Retina (tissue), 1 donor: ENCODE measurements around the gene MEF2B.
"Not testable (repeated sequence)": the region's sequence is repeated elsewhere in the genome, so short reads cannot be mapped to it uniquely, and the experiment has no call there.

Source experiments
- DNase-seq: peaks from one replicate; pipeline ENCODE4 v3.0.0-alpha.2; 2016

The MEF2B gene

GRCh38 chr19:19121371-19121770 lies 48.7 kb downstream of the MEF2B start:
- DNase-seq: no peak

GRCh38 chr19:19120308-19121231 lies 49.5 kb downstream of the MEF2B start:
- DNase-seq: peak; percentile 62

- no peak for DNase-seq
Observed at GRCh38 chr19:19119325-19120237, 50.5 kb downstream of the MEF2B start.

- no peak for DNase-seq
Observed at GRCh38 chr19:19115954-19116353, 54.1 kb downstream of the MEF2B start.

DNA sequence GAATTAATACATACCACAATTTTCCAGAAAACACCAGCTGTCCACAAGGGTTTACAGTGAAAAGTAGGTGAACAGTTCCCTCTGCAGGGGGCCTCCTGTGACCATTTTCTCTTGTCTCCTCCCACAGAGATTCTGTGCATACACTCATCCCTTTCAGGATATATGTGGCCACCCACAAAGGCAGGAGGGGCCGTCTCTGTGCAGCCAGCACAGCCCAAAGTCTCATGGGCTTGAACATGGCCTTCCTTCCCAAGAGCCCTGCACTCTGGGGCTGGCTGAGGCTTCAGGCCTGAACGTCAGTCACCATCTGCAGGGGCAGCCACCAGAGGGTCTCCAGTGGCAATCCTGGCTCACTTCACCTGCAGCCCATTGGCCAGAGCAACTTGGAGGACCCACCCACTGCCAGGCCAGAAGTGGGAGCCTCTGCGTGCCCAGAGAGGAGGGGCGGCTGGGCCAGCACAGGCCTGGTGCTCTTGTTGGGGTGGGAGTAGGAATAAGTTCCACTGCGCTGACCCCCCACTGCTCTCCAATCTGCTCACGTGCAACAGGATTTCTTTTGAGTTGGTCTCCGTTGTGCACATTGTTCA lies 56.9 kb downstream of the MEF2B start:
- DNase-seq: peak; percentile 77

GRCh38 chr19:19111967-19112580 lies 58.0 kb downstream of the MEF2B start:
- no peak for DNase-seq

- DNase-seq: no peak
Observed at GRCh38 chr19:19111136-19111835, 58.8 kb downstream of the MEF2B start.

DNA sequence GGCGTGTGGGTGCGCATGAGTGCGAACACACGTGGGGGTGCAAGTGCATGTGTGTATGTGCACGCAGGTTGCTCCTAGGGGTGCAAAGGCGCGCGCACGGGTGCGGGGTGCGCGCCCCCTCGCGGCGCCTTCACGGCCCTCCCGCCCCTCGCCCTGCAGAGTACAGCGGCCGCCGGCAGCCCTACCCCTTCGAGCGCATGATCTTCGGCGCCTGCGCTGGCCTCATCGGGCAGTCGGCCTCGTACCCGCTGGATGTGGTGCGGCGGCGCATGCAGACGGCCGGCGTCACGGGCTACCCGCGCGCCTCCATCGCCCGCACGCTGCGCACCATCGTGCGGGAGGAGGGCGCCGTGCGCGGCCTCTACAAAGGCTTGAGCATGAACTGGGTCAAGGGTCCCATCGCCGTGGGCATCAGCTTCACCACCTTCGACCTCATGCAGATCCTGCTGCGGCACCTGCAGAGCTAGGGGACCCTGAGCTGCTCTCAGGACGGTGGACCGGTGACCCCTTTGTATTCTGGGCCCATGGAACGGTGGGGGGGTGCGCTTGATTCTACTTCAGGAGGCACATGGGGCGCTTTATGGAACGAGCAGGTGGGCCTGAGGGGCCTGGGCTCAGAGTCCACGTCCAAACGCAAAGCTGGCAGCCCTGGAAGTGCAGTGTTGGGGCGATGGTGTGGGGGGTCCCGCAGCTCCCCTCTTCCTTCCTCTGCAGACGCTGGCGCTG lies 59.5 kb downstream of the MEF2B start:
- DNase-seq: peak; percentile 84

DNA sequence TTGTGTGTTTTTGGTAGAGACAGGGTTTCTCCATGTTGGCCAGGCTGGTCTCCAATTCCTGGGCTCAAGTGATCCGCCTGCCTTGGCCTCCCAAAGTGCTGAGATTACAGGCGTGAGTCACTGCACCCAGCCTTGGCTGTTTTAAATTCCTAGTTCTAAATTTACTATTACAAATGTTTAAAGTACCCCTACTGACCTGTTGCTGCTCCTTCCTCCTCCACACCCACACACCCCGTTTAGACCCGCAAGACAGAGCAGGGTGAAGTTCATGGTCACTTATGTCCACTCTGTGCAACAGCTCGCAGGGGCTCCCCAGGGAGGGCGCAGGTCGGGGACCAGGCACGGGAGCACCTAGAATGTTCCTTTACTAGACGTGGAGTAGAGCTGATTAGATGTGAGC lies 60.5 kb downstream of the MEF2B start:
- DNase-seq: no peak

GRCh38 chr19:19107654-19108053 lies 62.4 kb downstream of the MEF2B start:
- DNase-seq: no peak

DNA sequence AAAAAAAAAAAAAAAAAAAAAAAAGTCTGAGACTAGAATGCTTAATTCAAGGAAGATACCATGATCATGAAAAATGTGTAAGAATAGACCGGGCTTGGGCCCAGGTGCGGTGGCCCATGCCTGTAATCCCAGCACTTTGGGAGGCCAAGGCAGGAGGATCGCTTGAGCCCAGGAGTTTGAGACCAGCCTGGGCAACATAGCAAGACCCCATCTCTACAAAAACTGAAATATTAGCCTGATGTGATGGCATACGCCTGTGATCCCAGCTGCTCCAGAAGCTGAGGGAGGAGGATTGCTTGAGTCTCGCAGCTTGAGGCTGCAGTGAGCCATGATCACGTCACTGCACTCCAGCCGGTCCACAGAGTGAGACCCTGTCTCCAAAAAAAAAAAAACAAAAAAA lies 63.1 kb downstream of the MEF2B start:
- not testable (repeated sequence) for DNase-seq

GRCh38 chr19:19106056-19106551 lies 64.0 kb downstream of the MEF2B start:
- no peak for DNase-seq

DNA sequence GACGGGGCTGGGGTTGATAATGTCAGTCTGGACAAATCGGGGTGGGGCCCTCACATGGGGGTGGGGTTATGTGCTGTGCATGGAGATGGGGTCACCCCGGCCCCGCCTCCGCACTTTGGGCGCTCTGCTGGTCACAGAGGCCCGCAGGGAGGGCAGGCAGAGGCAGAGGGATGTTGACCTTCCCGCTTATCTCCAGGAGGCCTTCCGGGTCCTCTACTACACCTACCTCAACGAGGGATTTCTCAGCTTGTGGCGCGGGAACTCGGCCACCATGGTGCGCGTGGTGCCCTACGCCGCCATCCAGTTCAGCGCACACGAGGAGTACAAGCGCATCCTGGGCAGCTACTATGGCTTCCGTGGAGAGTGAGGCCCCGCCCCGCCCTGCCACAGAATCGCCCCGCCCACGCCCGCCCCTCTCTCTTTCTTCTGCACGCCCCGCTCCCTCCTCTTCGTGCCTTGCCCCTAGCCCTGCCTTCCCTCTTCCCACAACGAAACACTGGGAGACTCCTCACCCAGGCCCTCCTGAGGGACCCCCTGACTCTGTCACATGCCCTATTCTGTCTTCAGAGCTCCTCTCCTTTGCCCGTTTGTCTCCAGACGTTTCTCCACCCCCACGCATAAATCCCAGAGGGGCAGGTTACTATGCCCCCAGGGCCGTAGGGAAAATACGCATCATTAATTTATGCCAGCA lies 64.6 kb downstream of the MEF2B start:
- peak; percentile 83 for DNase-seq

- DNase-seq: no peak
Observed at GRCh38 chr19:19103167-19103566, 66.9 kb downstream of the MEF2B start.

- not testable (repeated sequence) for DNase-seq
Observed at GRCh38 chr19:19102566-19102965, 67.5 kb downstream of the MEF2B start.

DNA sequence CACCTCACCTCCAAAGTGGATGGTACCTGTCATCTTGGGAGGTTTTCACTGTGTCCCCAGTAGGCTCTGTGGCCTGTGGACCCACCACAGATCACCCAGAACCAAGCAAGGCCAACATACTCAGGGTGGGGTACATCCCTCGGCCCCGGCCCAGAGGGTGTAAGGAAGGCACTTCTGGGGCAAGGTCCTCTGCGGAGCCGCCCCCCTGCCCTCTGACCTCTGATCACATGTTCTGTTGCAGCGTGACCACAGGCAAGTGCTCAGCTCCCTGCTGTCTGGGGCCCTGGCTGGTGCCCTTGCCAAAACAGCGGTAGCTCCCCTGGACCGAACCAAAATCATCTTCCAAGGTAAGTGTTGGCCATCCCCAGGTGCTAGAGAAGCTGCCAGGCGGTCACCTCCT lies 68.5 kb downstream of the MEF2B start:
- no peak for DNase-seq

- DNase-seq: no peak
Observed at GRCh38 chr19:19098703-19099632, 71.1 kb downstream of the MEF2B start.

DNA sequence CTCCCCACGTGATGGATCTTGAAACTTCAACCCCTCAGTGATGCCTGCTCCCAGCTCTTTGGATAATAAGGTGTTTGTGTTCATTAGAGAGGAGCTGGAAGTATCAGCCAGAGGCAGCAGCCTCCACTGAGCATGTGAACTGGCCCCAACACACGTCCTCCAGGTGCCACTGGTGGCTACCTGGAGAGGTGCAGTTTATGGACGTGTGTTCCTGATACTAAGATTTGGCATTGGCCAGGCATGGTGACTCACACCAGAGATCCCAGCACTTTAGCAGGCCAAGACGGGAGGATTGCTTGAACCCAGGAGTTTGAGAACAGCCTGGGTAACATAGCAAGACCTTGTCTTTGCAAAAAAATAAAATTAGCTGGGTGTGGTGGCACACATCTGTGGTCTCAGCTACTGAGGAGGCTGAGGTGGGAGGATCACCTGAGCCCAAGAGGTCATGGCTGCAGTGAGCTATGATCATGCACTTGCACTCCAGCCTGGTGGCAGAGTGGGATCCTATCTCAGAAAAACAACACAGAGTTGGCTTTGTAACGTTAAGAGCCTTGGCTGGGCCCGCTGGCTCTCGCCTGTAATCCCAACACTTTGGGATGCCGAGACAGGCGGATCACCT lies 71.9 kb downstream of the MEF2B start:
- no peak for DNase-seq
